Cardiac fibroblast (primary cell): ENCODE data around the gene FIG4.

Experiments used
- DNase-seq, 2 donors: peaks; one replicate each; pipeline versions ENCODE4 v3.0.0 to v3.0.0-alpha.2; 2010; ENCODE audit warnings: low read depth in 2 of 2
- H3K4me3 ChIP-seq, 2 donors: replicated peaks in 1 of 2; 1 replicate in 1 of 2; 2 replicates in 1 of 2; pipeline ENCODE4 v1.5.1; 2011; ENCODE audit warnings: low read depth in 2 of 2, low read length in 2 of 2, mild to moderate bottlenecking in 2 of 2, moderate library complexity in 1 of 2
- TF ChIP-seq, protein P1 (sequence below): IDR thresholded peaks from one replicate; pipeline ENCODE4 v1.5.1; 2011; ENCODE audit warnings: low read depth, mild to moderate bottlenecking, low read length, inconsistent platforms

Gene FIG4

GRCh38 chr6:109800771-109801170, 109.7 kb downstream of the FIG4 start:
- DNase-seq = no peak
- no peak overlapping the region for H3K4me3 ChIP-seq
- TF ChIP-seq, protein P1, sequence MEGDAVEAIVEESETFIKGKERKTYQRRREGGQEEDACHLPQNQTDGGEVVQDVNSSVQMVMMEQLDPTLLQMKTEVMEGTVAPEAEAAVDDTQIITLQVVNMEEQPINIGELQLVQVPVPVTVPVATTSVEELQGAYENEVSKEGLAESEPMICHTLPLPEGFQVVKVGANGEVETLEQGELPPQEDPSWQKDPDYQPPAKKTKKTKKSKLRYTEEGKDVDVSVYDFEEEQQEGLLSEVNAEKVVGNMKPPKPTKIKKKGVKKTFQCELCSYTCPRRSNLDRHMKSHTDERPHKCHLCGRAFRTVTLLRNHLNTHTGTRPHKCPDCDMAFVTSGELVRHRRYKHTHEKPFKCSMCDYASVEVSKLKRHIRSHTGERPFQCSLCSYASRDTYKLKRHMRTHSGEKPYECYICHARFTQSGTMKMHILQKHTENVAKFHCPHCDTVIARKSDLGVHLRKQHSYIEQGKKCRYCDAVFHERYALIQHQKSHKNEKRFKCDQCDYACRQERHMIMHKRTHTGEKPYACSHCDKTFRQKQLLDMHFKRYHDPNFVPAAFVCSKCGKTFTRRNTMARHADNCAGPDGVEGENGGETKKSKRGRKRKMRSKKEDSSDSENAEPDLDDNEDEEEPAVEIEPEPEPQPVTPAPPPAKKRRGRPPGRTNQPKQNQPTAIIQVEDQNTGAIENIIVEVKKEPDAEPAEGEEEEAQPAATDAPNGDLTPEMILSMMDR = no peak

DNA sequence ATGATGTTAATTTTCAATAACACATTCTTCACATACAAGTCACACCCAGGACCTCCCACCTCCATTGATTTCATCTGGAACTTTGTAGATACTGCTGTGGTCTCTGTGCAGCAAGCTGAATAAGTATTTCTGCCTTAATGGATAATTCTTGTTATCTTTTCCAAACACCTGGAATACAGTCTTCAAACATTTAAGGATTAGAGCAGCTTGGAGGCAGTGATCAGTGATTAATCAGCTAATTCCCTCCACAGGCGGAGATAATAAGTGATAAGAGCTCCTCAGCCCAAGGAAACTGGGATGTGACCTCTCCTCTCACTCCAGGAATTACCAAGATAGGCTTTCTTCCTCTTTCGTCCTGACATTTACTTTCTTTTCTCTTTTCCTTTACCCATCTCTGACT, 110.7 kb downstream of the FIG4 start:
- TF ChIP-seq, protein P1 = no peak
- no peak for DNase-seq
- H3K4me3 ChIP-seq = no peak overlapping the region

DNA sequence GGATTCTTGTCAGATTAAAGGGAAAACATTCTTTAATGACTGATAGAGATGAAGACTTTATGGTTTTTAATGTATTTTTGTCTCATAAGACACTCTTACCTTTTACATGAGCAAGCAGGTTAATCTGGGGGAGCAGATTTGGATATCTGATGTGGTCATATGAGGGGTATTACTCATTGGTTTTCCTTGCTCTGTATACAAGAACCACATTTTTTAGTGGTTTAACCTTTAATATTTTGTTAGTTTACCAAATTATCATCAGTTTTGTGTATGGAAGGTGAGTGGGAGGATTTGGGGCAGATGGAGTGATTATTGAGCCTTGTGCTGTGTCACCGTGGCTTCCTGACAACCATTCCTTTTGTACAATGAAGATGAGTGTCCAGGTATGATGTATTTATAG, 112.9 kb downstream of the FIG4 start:
- TF ChIP-seq, protein P1 = no peak
- no peak overlapping the region for H3K4me3 ChIP-seq
- DNase-seq = no peak

DNA sequence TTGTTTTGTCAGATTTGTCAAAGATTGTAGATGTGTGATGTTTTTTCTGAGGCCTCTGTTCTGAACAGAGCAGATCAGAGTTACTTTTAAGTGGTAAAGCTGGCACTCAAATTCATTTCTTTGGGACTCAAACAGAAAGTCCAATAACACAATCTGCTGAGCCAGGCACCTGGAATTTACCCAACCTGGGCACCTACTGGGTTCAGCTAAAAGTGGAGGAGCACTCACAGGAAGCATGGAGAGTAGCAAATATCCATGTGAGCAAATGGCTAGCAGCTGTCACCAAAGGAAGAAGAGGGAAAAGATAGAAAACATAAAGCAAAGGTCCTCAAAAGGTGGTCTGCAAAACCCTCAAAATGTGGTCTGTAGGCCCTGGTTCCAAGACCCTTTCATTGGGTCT, 116.8 kb downstream of the FIG4 start:
- TF ChIP-seq, protein P1 = no peak
- no peak overlapping the region for H3K4me3 ChIP-seq
- DNase-seq = no peak

- TF ChIP-seq, protein P1 = no peak
- no peak overlapping the region for H3K4me3 ChIP-seq
- DNase-seq = no peak
These were observed 117.7 kb downstream of the FIG4 start for GRCh38 chr6:109808837-109809236.

- DNase-seq = no peak
- no peak overlapping the region for H3K4me3 ChIP-seq
- TF ChIP-seq, protein P1 = no peak
These were observed 124.0 kb downstream of the FIG4 start for GRCh38 chr6:109815054-109815453.
